Ovary (tissue), 3 donors: ENCODE data around the gene NME2.

Experiments
- CTCF ChIP-seq, 3 donors: fragments of 450-650 bp in 2 of 3; fragments of 200-600 bp in 1 of 3; IDR thresholded peaks; one replicate each; pipeline versions ENCODE4 v1.5.1 to v1.8.0; 2016 to 2022; ENCODE audit warnings: antibody characterized with exemption in 3 of 3, mild to moderate bottlenecking in 1 of 3
- POLR2A ChIP-seq: fragments of 450-650 bp; IDR thresholded peaks from one replicate; pipeline ENCODE4 v1.6.1; 2017; ENCODE audit warnings: antibody characterized with exemption, mild to moderate bottlenecking, moderate library complexity
- donor health status: DM: no; HTN: no; CAD: no.

- peak; percentile 77 for TF ChIP-seq POLR2A
- no peak for TF ChIP-seq CTCF (IDR thresholded peaks at IDR 0.05)
Measured at GRCh38 chr17:51121620-51122472, 44.4 kb upstream of the NME2 start.
